Measurements from ENCODE around the gene EMILIN1.

- no peak for TF ChIP-seq CTCF (IDR thresholded peaks at IDR 0.05)
- no peak for TF ChIP-seq POLR2A (IDR thresholded peaks at IDR 0.05)
Measured at GRCh38 chr2:27085062-27085672, 6.8 kb downstream of the EMILIN1 start.
